ELF-1 (cell line): Measurements from ENCODE around the gene SLC41A1.
"Not testable (repeated sequence)": the region's sequence is repeated elsewhere in the genome, so short reads cannot be mapped to it uniquely, and the experiment has no call there.

Experiments
- DNase-seq: peaks from one replicate; pipeline ENCODE4 v3.0.0-alpha.2; 2016; ENCODE audit warnings: low read depth, low spot score

The SLC41A1 gene

DNA sequence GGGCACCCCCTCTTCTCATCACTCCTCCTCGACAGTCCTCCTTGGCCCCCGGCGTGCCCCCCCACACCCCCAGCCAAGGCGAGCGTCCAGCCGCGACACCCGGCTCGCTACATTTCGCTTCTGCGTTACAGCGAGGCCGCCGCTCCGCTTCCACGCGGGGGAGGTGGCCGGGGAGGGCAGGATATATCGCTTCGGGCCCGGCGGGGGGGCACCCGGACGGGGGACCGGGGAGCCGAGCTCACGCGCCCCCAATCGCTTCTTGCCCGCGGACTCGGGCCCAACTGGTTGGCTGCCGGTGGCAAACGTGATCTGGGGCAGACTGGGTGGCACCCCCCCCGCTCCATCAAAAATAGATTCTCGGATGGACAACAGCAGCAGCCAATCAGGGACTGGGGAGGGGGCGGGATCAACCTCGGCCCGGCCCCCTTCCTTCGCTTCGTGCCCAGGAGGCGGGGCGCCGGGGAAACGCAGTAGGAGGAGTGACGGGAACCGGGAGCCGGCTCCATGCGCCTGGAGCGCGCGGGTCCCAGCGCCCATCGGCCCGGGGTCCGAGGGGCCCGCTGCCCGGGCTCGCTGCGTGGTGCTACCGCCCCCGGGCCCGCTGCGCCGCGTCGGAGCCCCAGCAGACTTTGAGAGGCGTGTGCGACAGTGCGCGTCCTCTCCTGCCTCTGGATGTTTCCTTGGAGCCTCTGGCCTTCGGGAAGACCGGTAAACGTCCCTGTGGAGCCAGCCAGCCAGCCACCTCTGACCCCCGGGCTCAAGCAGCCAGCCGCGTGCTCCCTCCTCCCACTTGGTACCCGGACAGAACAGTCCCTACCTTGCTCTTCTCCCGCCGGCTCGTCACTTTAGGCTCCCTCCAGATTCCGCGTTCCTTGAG, at the start of gene SLC41A1:
TSS of gene SLC41A1 (minus strand) at position 321 of the 877 bp plus-strand sequence. CDS start 2,757 bp downstream, outside the sequence.
- peak; percentile 95 for DNase-seq

- no peak for DNase-seq
These were observed 48.5 kb upstream of the SLC41A1 start for GRCh38 chr1:205861540-205861939.

- DNase-seq: no peak
These were observed 45.4 kb upstream of the SLC41A1 start for GRCh38 chr1:205858141-205858961.

GRCh38 chr1:205857501-205857900, 44.5 kb upstream of the SLC41A1 start:
- not testable (repeated sequence) for DNase-seq

DNA sequence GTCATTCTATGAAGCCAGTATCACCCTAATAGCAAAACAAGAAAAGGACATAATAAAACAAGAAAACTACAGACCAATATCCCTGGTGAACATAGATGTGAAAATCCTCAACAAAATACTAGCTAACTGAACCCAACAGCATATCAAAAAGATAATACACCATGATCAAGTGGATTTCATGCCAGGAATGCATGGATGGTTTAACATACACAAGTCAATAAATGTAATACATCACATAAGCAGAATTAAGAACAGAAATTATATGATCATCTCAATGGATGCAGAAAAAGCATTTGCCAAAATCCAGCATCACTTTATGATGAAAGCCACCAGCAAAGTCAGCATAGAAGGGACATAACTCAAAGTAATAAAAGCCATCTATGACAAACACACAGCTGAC, 43.4 kb upstream of the SLC41A1 start:
- no peak for DNase-seq

GRCh38 chr1:205852969-205853368, 40.0 kb upstream of the SLC41A1 start:
- no peak for DNase-seq

- DNase-seq: no peak
These were observed 39.0 kb upstream of the SLC41A1 start for GRCh38 chr1:205851993-205852392.

GRCh38 chr1:205849619-205850355, 36.8 kb upstream of the SLC41A1 start, which contains the start of gene PM20D1:
TSS of gene PM20D1 (minus strand) at chr1:205850132. CDS start at chr1:205850072, 60 bp downstream.
- peak; percentile 88 for DNase-seq

DNA sequence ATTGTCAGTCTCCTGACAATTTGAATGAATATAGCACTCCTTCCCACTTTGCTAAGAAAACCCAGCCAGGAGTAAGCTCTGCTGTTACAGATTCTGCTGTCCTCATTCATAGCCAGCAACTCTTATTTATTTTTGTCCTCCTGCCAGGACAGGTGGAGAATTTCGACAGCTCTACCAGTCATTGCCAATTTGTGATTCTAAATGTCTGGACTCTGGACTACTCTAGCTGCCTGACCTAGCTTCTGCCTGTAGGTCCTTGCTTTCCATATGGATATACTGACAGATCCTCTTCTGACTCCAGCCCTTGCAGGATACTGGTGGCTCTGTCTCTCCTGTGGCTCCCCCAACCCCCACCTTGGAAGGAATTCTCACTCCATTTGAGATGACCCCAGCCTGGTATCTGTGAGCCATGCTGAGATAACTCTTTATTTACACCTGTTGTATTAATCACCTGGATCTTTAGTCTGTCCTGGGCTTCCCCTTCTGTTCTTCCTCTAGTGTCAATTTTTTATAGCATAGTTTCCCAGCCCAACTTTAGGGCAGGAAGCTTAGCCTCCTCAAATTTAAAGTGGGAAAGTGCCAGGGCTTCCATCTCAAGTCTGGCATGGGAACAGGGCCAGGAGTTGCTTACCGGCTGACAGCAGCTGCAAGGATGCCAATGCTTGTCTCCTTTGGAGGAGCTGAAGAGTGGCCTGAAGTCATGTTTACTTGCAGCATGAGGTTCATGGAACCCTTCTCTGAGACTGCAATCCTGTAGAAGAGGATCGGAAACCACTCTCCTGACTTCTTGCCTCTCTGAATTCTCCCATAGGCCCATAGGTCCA, 30.2 kb upstream of the SLC41A1 start:
- no peak for DNase-seq

- no peak for DNase-seq
These were observed 29.2 kb upstream of the SLC41A1 start for GRCh38 chr1:205842229-205842628.

- DNase-seq: no peak
These were observed 27.3 kb upstream of the SLC41A1 start for GRCh38 chr1:205840146-205840923.

DNA sequence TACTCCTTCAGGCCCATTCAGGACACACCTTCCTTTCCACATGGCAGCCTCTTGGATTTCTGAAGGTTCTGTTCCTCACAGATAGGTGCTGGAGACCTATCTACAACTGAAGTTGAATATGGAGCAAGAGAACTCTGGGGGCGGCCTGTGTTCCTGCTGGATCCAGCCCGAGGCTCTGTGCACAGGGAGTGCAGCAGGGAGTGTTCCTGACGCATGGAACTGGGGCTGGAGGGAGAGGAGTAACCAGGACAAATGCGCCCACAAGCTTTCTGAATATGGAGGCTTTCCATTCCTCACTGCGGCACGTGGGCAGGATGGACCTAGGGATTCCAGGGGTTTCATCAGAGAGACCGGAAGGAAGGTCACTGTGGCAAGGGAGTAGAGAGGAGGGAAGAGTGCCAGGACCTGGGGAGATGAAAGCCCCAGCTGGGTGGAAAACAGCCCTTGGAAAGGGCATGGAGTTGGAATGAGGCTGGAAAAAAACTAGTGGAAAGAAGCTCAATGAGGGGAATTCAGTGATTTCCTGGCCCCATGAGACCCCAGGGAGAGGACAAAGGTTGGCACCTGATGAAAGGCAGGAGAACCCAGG, 24.5 kb upstream of the SLC41A1 start:
- DNase-seq: no peak

- DNase-seq: no peak
These were observed 21.8 kb upstream of the SLC41A1 start for GRCh38 chr1:205834751-205835150.

GRCh38 chr1:205832326-205832751, 19.3 kb upstream of the SLC41A1 start:
- DNase-seq: peak; percentile 28

DNA sequence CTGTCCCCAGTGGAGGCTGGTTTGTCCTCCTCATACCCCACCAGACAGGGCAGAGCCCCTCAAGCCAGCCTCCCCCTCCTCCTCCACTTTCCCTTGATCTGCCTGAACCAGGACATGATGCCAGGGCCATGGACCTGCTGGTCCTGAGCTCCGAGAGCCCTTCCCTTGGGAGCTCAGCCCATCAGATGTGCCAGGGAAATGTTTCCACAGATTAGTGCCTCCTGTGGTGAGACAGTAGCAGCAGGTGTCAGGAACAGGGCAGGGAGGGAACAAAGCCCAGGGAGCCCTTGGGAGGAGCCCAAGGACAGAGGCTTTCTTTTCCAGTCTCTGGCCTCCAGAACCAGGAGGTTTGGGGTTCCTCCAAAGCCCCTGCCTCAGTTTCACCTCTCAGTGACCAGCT, 14.6 kb upstream of the SLC41A1 start:
- DNase-seq: no peak

GRCh38 chr1:205826995-205827394, 14.0 kb upstream of the SLC41A1 start:
- no peak for DNase-seq

DNA sequence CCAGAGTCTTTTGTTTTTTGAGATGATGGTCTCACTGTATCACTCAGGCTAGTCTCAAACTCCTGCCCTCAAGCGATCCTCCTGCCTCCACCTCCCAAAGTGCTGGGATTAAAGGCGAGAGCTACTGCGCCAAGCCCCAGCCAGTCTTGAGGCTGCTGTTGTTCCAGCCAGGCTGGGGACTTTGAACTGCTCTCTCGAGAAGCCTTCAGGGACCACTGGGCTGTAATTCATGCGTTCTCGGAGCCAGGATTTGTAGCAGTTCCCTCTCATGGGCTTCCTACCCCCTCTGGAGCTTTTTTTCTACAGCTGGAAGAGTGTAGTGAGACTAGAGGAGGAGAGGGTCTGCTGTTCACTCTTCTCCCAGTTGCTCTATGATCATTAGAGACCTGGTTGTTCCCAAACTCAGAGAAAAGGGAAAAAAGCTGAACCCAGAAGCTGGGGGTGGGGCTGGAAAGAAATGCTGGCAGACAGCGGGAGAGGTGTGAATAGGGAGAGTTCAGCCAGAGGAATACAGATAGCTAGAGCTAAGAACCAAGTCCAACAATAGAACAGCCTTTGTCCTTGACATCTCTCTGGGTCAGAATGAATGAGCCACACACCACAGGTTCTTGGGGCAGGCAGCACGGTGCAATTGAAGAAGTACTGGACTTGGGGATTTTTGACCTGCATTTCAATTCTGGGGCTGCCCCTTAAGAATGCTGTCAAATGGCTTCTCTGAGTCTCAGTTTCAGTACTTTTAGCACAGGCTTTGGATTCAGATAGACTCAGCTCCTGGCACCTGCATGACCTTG, 13.2 kb upstream of the SLC41A1 start:
- peak; percentile 27 for DNase-seq

GRCh38 chr1:205824180-205824579, 11.2 kb upstream of the SLC41A1 start:
- DNase-seq: no peak

DNA sequence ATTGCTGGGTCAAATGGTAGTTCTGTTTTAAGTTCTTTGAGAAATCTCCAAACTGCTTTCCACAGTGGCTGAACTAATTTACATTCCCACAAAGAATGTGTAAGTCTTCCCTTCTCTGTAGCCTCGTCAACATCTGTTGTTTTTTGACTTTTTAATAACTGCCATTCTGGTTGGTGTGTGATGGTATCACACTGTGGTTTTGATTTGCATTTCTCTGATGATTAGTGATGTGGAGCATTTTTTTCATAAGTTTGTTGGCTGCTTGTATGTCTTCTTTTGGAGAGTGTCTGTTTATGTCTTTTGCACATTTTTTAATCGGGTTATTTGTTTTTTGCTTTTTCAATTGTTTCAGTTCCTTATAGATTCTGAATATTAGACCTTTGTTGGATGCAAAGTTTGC, 10.3 kb upstream of the SLC41A1 start:
- DNase-seq: not testable (repeated sequence)
